ENCODE measurements around the gene RIBC2. TPM values are rescaled to one million over a fixed set of nuclear protein-coding genes. Genes with fewer than 3 reads are reported as not detected.
"Not testable (repeated sequence)": the region's sequence is repeated elsewhere in the genome, so short reads cannot be mapped to it uniquely, and the experiment has no call there.

RIBC2 gene
- total RNA-seq, 1 experiment from 2014 or later, result 2.7 TPM

GRCh38 chr22:45446216-45446615 is 32.7 kb downstream of the RIBC2 start:
- Histone ChIP-seq H3K4me2 (ENCODE audit: low read length) (no peak overlapping the region), H3K4me3 (ENCODE audit: low read length) (no peak overlapping the region), H3K79me2 (ENCODE audit: low read length) (no peaks in the 10 kb centered on the region), H3K9me3 (ENCODE audit: low read length) (no peaks in the 10 kb centered on the region), H3F3A (ENCODE audit: low read length, unreplicated experiment) (no peaks in the 10 kb centered on the region), H2AFZ (ENCODE audit: low read length) (no peak overlapping the region), H3K27ac (ENCODE audit: low read length) (no peak overlapping the region), H3K27me3 (ENCODE audit: low read length) (no peaks in the 10 kb centered on the region), H4K20me1 (ENCODE audit: low read length) (no peaks in the 10 kb centered on the region), H3K4me1 (ENCODE audit: insufficient read depth, low read length) (peaks cover 2% of the 10 kb centered on the region; the same call in 1 of the 2 replicates), H3K9ac (ENCODE audit: low read length) (no peak overlapping the region), H3K9me2 (replicated peaks; ENCODE audit: low read length) (no peaks in the 10 kb centered on the region), H3K36me3 (ENCODE audit: low read depth, low read length) (no peaks in the 10 kb centered on the region)
- ATAC-seq, result no peak
- TF ChIP-seq EZH2 (IDR thresholded peaks at IDR 0.05; ENCODE audit: low read length, unreplicated experiment) (no peak), CTCF (conservative IDR thresholded peaks at IDR 0.05; ENCODE audit: low read depth, low read length) (no peak), EZH2phosphoT487 (IDR thresholded peaks at IDR 0.05; ENCODE audit: borderline replicate concordance, low read length) (no peak)
- CTCF ChIA-PET, result no interaction called here
- POLR2A ChIA-PET (ENCODE audit: unreplicated experiment), result no interaction called here
- no peak for DNase-seq
- intact Hi-C loops (cut with micrococcal nuclease), result no loop called here
- no TSS peak for BruUV-seq (replicated peaks)

- H3K27me3 ChIP-seq (ENCODE audit: low read length); intact Hi-C loops (cut with micrococcal nuclease); H3F3A ChIP-seq (ENCODE audit: low read length, unreplicated experiment); H3K79me2 ChIP-seq (ENCODE audit: low read length); ATAC-seq; DNase-seq; H3K4me2 ChIP-seq (ENCODE audit: low read length); CTCF ChIA-PET; H3K9me3 ChIP-seq (ENCODE audit: low read length); H4K20me1 ChIP-seq (ENCODE audit: low read length); H3K9ac ChIP-seq (ENCODE audit: low read length); H3K36me3 ChIP-seq (ENCODE audit: low read depth, low read length); H3K4me1 ChIP-seq (ENCODE audit: insufficient read depth, low read length); H2AFZ ChIP-seq (ENCODE audit: low read length); H3K4me3 ChIP-seq (ENCODE audit: low read length); H3K27ac ChIP-seq (ENCODE audit: low read length); H3K9me2 ChIP-seq (replicated peaks; ENCODE audit: low read length); POLR2A ChIA-PET (ENCODE audit: unreplicated experiment); BruUV-seq (replicated peaks): not testable (repeated sequence)
Observed at GRCh38 chr22:45447596-45447995, 34.1 kb downstream of the RIBC2 start.

GRCh38 chr22:45448431-45448830 is 34.9 kb downstream of the RIBC2 start:
- DNase-seq (no peak), ATAC-seq (no peak)
- TF ChIP-seq EZH2 (IDR thresholded peaks at IDR 0.05; ENCODE audit: low read length, unreplicated experiment) (no peak), CTCF (conservative IDR thresholded peaks at IDR 0.05; ENCODE audit: low read depth, low read length) (no peak), EZH2phosphoT487 (IDR thresholded peaks at IDR 0.05; ENCODE audit: borderline replicate concordance, low read length) (no peak)
- Histone ChIP-seq H3F3A (ENCODE audit: low read length, unreplicated experiment) (no peaks in the 10 kb centered on the region), H3K9me3 (ENCODE audit: low read length) (no peaks in the 10 kb centered on the region), H3K9ac (ENCODE audit: low read length) (no peak overlapping the region), H3K4me1 (ENCODE audit: insufficient read depth, low read length) (no peaks in the 10 kb centered on the region), H3K79me2 (ENCODE audit: low read length) (no peaks in the 10 kb centered on the region), H3K4me3 (ENCODE audit: low read length) (no peak overlapping the region), H2AFZ (ENCODE audit: low read length) (no peak overlapping the region), H3K27me3 (ENCODE audit: low read length) (no peaks in the 10 kb centered on the region), H3K27ac (ENCODE audit: low read length) (no peak overlapping the region), H3K4me2 (ENCODE audit: low read length) (no peak overlapping the region), H4K20me1 (ENCODE audit: low read length) (no peaks in the 10 kb centered on the region), H3K36me3 (ENCODE audit: low read depth, low read length) (no peaks in the 10 kb centered on the region), H3K9me2 (replicated peaks; ENCODE audit: low read length) (no peaks in the 10 kb centered on the region)
- ChIA-PET CTCF (no interaction called here), POLR2A (ENCODE audit: unreplicated experiment) (no interaction called here)
- intact Hi-C loops (cut with micrococcal nuclease), result no loop called here
- BruUV-seq (replicated peaks), result no TSS peak

GRCh38 chr22:45449442-45449841 is 35.9 kb downstream of the RIBC2 start:
- H3K79me2 ChIP-seq (ENCODE audit: low read length); intact Hi-C loops (cut with micrococcal nuclease); H3F3A ChIP-seq (ENCODE audit: low read length, unreplicated experiment); H3K4me2 ChIP-seq (ENCODE audit: low read length); H2AFZ ChIP-seq (ENCODE audit: low read length); H3K27me3 ChIP-seq (ENCODE audit: low read length); H3K9ac ChIP-seq (ENCODE audit: low read length); DNase-seq; BruUV-seq (replicated peaks); POLR2A ChIA-PET (ENCODE audit: unreplicated experiment); H3K9me3 ChIP-seq (ENCODE audit: low read length); H3K4me1 ChIP-seq (ENCODE audit: insufficient read depth, low read length); ATAC-seq; H3K27ac ChIP-seq (ENCODE audit: low read length); CTCF ChIA-PET; H3K36me3 ChIP-seq (ENCODE audit: low read depth, low read length); H4K20me1 ChIP-seq (ENCODE audit: low read length); H3K9me2 ChIP-seq (replicated peaks; ENCODE audit: low read length); H3K4me3 ChIP-seq (ENCODE audit: low read length): not testable (repeated sequence)

All from PC-3 (cell line).